Natural killer cell (primary cell): ENCODE measurements around the gene STK40. TPM values are rescaled to one million over a fixed set of nuclear protein-coding genes. Genes with fewer than 3 reads are reported as not detected.

Source experiments
- ATAC-seq, 3 donors: fragments of 150-1000 bp in 2 of 3; fragments of 200-7000 bp in 1 of 3; cut with Tn5 transposase; 1 replicate in 1 of 3; 2 replicates in 2 of 3; pipeline ENCODE4 v1.10.0; 2021; ENCODE audit warnings: mild to moderate bottlenecking in 2 of 3, moderate library complexity in 2 of 3
- DNase-seq, 2 donors: peaks; one replicate each; pipeline versions ENCODE4 v3.0.0 to v3.0.0-alpha.2; 2013 to 2021; ENCODE audit warnings: mixed read lengths in 1 of 2
- H3K27ac ChIP-seq: one replicate; pipeline ENCODE4 v1.5.1; 2013; ENCODE audit warnings: mild to moderate bottlenecking, low read length
- H3K27me3 ChIP-seq: one replicate; pipeline ENCODE4 v1.6.1; 2013; ENCODE audit warnings: low read length; ENCODE audit not compliant: control insufficient read depth, insufficient read depth
- H3K36me3 ChIP-seq: one replicate; pipeline ENCODE4 v1.6.1; 2013; ENCODE audit warnings: low read length; ENCODE audit not compliant: control insufficient read depth, insufficient read depth
- H3K4me1 ChIP-seq: one replicate; pipeline ENCODE4 v1.6.1; 2013; ENCODE audit warnings: low read length; ENCODE audit not compliant: control insufficient read depth, insufficient read depth
- H3K4me3 ChIP-seq: one replicate; pipeline ENCODE4 v1.5.1; 2013; ENCODE audit warnings: low read length
- H3K9me3 ChIP-seq: one replicate; pipeline ENCODE4 v1.6.1; 2013; ENCODE audit warnings: low read length; ENCODE audit not compliant: control insufficient read depth, insufficient read depth
- H3K27ac Mint-ChIP-seq, 2 donors: one replicate each; pipeline ENCODE4 v1.8.0; 2022; ENCODE audit warnings: mild to moderate bottlenecking in 2 of 2, mixed read lengths in 2 of 2, moderate library complexity in 1 of 2
- H3K27me3 Mint-ChIP-seq, 2 donors: one replicate each; pipeline ENCODE4 v1.8.0; 2022; ENCODE audit warnings: low read depth in 2 of 2, mixed read lengths in 2 of 2
- H3K36me3 Mint-ChIP-seq: one replicate; pipeline ENCODE4 v1.8.0; 2022; ENCODE audit warnings: mixed read lengths
- H3K4me1 Mint-ChIP-seq, 2 donors: one replicate each; pipeline ENCODE4 v1.8.0; 2022; ENCODE audit warnings: mixed read lengths in 2 of 2
- H3K4me3 Mint-ChIP-seq: one replicate; pipeline ENCODE4 v1.8.0; 2022; ENCODE audit warnings: mild to moderate bottlenecking, moderate library complexity, mixed read lengths
- H3K9me3 Mint-ChIP-seq, 2 donors: one replicate each; pipeline ENCODE4 v1.8.0; 2022; ENCODE audit warnings: mixed read lengths in 2 of 2
- CTCF ChIP-seq: fragments of 200-600 bp; IDR thresholded peaks from one replicate; pipeline ENCODE4 v1.8.0; 2022; ENCODE audit warnings: antibody characterized with exemption
- WGBS: methylation state at CpG from one replicate; pipeline ENCODE4 v1.1.7; 2013; ENCODE audit warnings: missing lambda C conversion rate; ENCODE audit not compliant: insufficient coverage; 5-methylcytosine and 5-hydroxymethylcytosine counted together
- intact Hi-C: fragments of 100-400 bp; cut with micrococcal nuclease; formaldehyde crosslinking; loops from one replicate; pipeline ENCODE4 v1.14.2; 2022
- total RNA-seq, 4 donors: library from RNA; stranded (reverse); fragments of 120-200 nt in 1 of 4; gene quantifications; one replicate each; pipeline versions ENCODE4 v1.2.3 to v1.2.4, GENCODE V29; 2013 to 2022

STK40 gene
- total RNA-seq, 3 donors from 2014 or later (not counting 1 experiment from before 2014, with no cell fraction given), result 55.9 to 65.3 (median 59.8) TPM

GRCh38 chr1:36321119-36321951, 64.4 kb downstream of the STK40 start:
- H3K27ac ChIP-seq, result no peak overlapping the region
- H3K4me1 ChIP-seq, result peaks cover 41% of the 10 kb centered on the region
- peak; percentile 28 to 41 (median 31) for ATAC-seq
- no peaks in the 10 kb centered on the region for H3K9me3 ChIP-seq
- Mint-ChIP-seq H3K9me3 (no peaks in the 10 kb centered on the region), H3K27me3 (no peaks in the 10 kb centered on the region), H3K4me3 (peak overlapping the region; percentile 82), H3K36me3 (no peaks in the 10 kb centered on the region), H3K4me1 (peaks cover 6 to 30% of the 10 kb centered on the region in 2 donors), H3K27ac (peak overlapping the region in 1 of 2 donors; percentile 83)
- H3K4me3 ChIP-seq, result peak overlapping the region; percentile 28
- intact Hi-C loops, result loop anchor here (5.0 kb wide), 1 partner anchor 46 kb away; no protein-coding TSS in a partner anchor
- TF ChIP-seq CTCF, result no peak
- peak in 1 of 2 donors; percentile 57 for DNase-seq
- H3K36me3 ChIP-seq, result no peaks in the 10 kb centered on the region
- H3K27me3 ChIP-seq, result no peaks in the 10 kb centered on the region
- WGBS, result 39% methylated on average over 59 of the region's 59 CpGs

DNA sequence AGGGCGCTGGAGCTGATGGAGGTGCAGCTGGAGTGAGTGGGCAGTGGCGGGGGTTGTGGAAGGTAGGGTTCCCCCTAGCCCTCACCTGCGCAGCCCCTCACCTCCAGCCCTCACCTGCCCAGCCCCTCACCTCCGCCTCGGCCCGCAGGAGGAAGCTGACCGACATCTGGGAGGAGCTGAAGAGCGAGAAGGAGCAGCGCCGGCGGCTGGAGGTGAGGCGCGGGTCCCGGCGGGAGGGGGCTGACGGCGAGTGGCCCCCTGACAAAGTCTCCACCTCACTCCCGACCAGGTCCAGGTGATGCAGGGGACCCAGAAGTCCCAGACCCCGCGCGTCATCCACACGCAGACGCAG, 65.0 kb downstream of the STK40 start:
- no peak for ATAC-seq
- intact Hi-C loops, result loop anchor here (5.0 kb wide), 1 partner anchor 47 kb away; no protein-coding TSS in a partner anchor
- Histone ChIP-seq H3K9me3 (no peaks in the 10 kb centered on the region), H3K27ac (no peak overlapping the region), H3K4me3 (peak overlapping the region; percentile 28), H3K27me3 (no peaks in the 10 kb centered on the region), H3K36me3 (no peaks in the 10 kb centered on the region), H3K4me1 (peaks cover 41% of the 10 kb centered on the region)
- peak overlapping the region; percentile 70 to 83 for H3K27ac Mint-ChIP-seq
- H3K36me3 Mint-ChIP-seq, result no peaks in the 10 kb centered on the region
- DNase-seq, result peak in 1 of 2 donors; percentile 36
- H3K4me1 Mint-ChIP-seq, result peaks cover 6 to 27% of the 10 kb centered on the region in 2 donors
- WGBS, result 10% methylated on average over 22 of the region's 23 CpGs
- no peak for TF ChIP-seq CTCF
- no peaks in the 10 kb centered on the region for H3K27me3 Mint-ChIP-seq
- peak overlapping the region; percentile 82 for H3K4me3 Mint-ChIP-seq
- no peaks in the 10 kb centered on the region for H3K9me3 Mint-ChIP-seq

DNA sequence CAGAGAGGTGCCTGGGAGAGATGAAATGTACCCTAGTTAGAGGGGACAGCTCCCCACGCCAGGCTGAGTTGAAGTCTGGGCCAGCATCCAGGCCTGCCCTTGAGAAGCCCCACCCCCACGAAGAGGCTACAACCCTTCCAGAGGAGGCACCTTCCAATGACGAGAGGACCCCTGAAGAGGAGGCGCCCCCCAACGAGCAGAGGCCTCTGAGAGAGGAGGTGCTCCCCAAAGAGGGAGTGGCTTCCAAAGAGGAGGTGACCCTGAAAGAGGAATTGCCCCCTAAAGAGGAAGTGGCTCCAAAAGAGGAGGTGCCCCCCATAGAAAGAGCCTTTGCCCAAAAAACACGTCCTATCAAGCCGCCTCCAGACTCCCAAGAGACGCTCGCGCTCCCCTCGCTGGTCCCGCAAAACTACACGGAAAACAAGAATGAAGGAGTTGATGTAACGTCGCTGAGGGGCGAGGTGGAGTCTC, 65.4 kb downstream of the STK40 start:
- Mint-ChIP-seq H3K9me3 (no peaks in the 10 kb centered on the region), H3K27ac (peak overlapping the region; percentile 70 to 83), H3K4me1 (peaks cover 6 to 27% of the 10 kb centered on the region in 2 donors), H3K36me3 (no peaks in the 10 kb centered on the region), H3K4me3 (peak overlapping the region; percentile 82), H3K27me3 (no peaks in the 10 kb centered on the region)
- Histone ChIP-seq H3K36me3 (no peaks in the 10 kb centered on the region), H3K27ac (no peak overlapping the region), H3K27me3 (no peaks in the 10 kb centered on the region), H3K4me3 (peak overlapping the region; percentile 28), H3K9me3 (no peaks in the 10 kb centered on the region), H3K4me1 (peaks cover 41% of the 10 kb centered on the region)
- ATAC-seq, result no peak
- TF ChIP-seq CTCF, result no peak
- intact Hi-C loops, result loop anchor here (5.0 kb wide), 1 partner anchor 47 kb away; no protein-coding TSS in a partner anchor
- peak in 1 of 2 donors; percentile 20 for DNase-seq
- 37% methylated on average over 16 of the region's 16 CpGs for WGBS
